GM12878 (cell line): ENCODE measurements around the gene CLSTN2. TPM values are rescaled to one million over a fixed set of nuclear protein-coding genes. Genes with fewer than 3 reads are reported as not detected.

Source experiments
- ATAC-seq: fragments of 200-7000 bp; cut with Tn5 transposase; 3 replicates; pipeline ENCODE4 v1.9.1; 2020; ENCODE audit warnings: mild to moderate bottlenecking, moderate library complexity
- BruUV-seq: library from RNA; stranded (reverse); fragments of 400-500 nt; replicated peaks from 2 replicates; lab custom pipeline; 2021; lab: Mats Ljungman, UMichigan
- CTCF ChIA-PET: fragments of 300-600 bp; sonication (Branson Sonifier 250); formaldehyde crosslinking; extraction: SDS; loops from one replicate; lab custom pipeline; 2021; ENCODE audit warnings: inconsistent platforms; lab: Yijun Ruan, JAX
- POLR2A ChIA-PET: fragments of 350-600 bp; formaldehyde crosslinking; extraction: SDS; loops from one replicate; lab custom pipeline; 2021; ENCODE audit warnings: inconsistent platforms; lab: Charles Lee
- RAD21 ChIA-PET: fragments of 300-600 bp; sonication (Branson Sonifier 250); formaldehyde crosslinking; loops from one replicate; lab custom pipeline; 2023; ENCODE audit warnings: antibody characterized with exemption; ENCODE audit not compliant: unreplicated experiment; lab: Charles Lee
- SMC1A ChIA-PET: fragments of 300-600 bp; sonication (Branson Sonifier 250); formaldehyde crosslinking; loops from one replicate; lab custom pipeline; 2023; ENCODE audit not compliant: unreplicated experiment, uncharacterized antibody; lab: Charles Lee
- DNase-seq: peaks from one replicate; pipeline ENCODE4 v3.0.0-alpha.2; 2011; ENCODE audit warnings: low read depth, low spot score
- FAIRE-seq: peaks from 3 replicates; lab custom pipeline; 2011; peaks lifted over from hg19 to GRCh38; lab: Jason Lieb, UNC
- H2AFZ ChIP-seq: 2 replicates; pipeline ENCODE4 v1.6.0; 2011; ENCODE audit warnings: low read depth, low read length, control low read depth; ENCODE audit not compliant: control insufficient read depth
- H3K27ac ChIP-seq: 2 replicates; pipeline ENCODE4 v1.5.1; 2011; ENCODE audit warnings: control low read depth; ENCODE audit not compliant: control insufficient read depth, insufficient read depth
- H3K27me3 ChIP-seq, 2 experiments: replicated peaks in 1 of 2; 2 replicates each; pipeline versions ENCODE4 v1.6.0 to v1.6.1; 2011; ENCODE audit warnings: low read length in 1 of 2; ENCODE audit not compliant: control insufficient read depth in 2 of 2, insufficient read depth in 2 of 2
- H3K36me3 ChIP-seq, 2 experiments: 2 replicates each; pipeline ENCODE4 v1.5.1; 2011; ENCODE audit warnings: low read length in 1 of 2; ENCODE audit not compliant: control insufficient read depth in 2 of 2, insufficient read depth in 2 of 2
- H3K4me1 ChIP-seq: 2 replicates; pipeline ENCODE4 v1.6.1; 2011; ENCODE audit warnings: mild to moderate bottlenecking, low read length, moderate library complexity, mixed read lengths; ENCODE audit not compliant: control insufficient read depth, insufficient read depth
- H3K4me2 ChIP-seq: 2 replicates; pipeline ENCODE4 v1.6.0; 2011; ENCODE audit warnings: control low read depth; ENCODE audit not compliant: control insufficient read depth, insufficient read depth
- H3K4me3 ChIP-seq: fragments of 200-600 bp; sonication (generic); 2 replicates; pipeline ENCODE4 v1.5.1; 2016
- H3K79me2 ChIP-seq: 2 replicates; pipeline ENCODE4 v1.6.0; 2011; ENCODE audit warnings: low read length; ENCODE audit not compliant: control insufficient read depth, insufficient read depth
- H3K9ac ChIP-seq: 2 replicates; pipeline ENCODE4 v1.8.0; 2011; ENCODE audit warnings: low read length, control low read depth, mixed read lengths; ENCODE audit not compliant: control insufficient read depth, insufficient read depth
- H3K9me3 ChIP-seq: replicated peaks from 3 replicates; pipeline ENCODE4 v1.5.1; 2011; ENCODE audit warnings: mild to moderate bottlenecking, low read length; ENCODE audit not compliant: control insufficient read depth, insufficient read depth
- H4K20me1 ChIP-seq: 2 replicates; pipeline ENCODE4 v1.6.0; 2011; ENCODE audit not compliant: control insufficient read depth, insufficient read depth
- E2F8 ChIP-seq: fragments of 450-650 bp; IDR thresholded peaks from 2 replicates; pipeline ENCODE4 v1.6.1; 2018; ENCODE audit warnings: mild to moderate bottlenecking, low read depth, moderate library complexity; ENCODE audit not compliant: partially characterized antibody
- JUNB ChIP-seq: IDR thresholded peaks from 2 replicates; pipeline ENCODE4 v1.6.1; 2016; ENCODE audit warnings: antibody characterized with exemption, mild to moderate bottlenecking
- MLLT1 ChIP-seq: fragments of 450-650 bp; IDR thresholded peaks from 2 replicates; pipeline ENCODE4 v1.6.1; 2016; ENCODE audit warnings: mild to moderate bottlenecking
- RELA ChIP-seq: fragments of 450-650 bp; IDR thresholded peaks from 2 replicates; pipeline ENCODE4 v1.8.0; 2014; ENCODE audit warnings: borderline replicate concordance; ENCODE audit not compliant: partially characterized antibody
- RFX5 ChIP-seq: IDR thresholded peaks from 2 replicates; pipeline ENCODE4 v1.6.1; 2011; ENCODE audit warnings: low read depth, low read length, improper control_type of control experiment
- SPI1 ChIP-seq: IDR thresholded peaks from 2 replicates; pipeline ENCODE4 v1.6.1; 2011; ENCODE audit warnings: low read depth, mild to moderate bottlenecking, low read length, moderate library complexity, borderline replicate concordance; ENCODE audit not compliant: insufficient read depth
- YBX1 ChIP-seq: fragments of 450-650 bp; IDR thresholded peaks from 2 replicates; pipeline ENCODE4 v1.6.1; 2016; ENCODE audit warnings: antibody characterized with exemption
- ZNF622 ChIP-seq: fragments of 450-650 bp; IDR thresholded peaks from 2 replicates; pipeline ENCODE4 v1.6.1; 2017; ENCODE audit warnings: mild to moderate bottlenecking, inconsistent platforms
- WGBS: methylation state at CpG from one replicate; pipeline ENCODE4 v1.1.6; 2016; ENCODE audit warnings: low lambda C conversion rate; ENCODE audit not compliant: insufficient replicate concordance, insufficient coverage; ENCODE audit errors: missing lambda C conversion rate; 5-methylcytosine and 5-hydroxymethylcytosine counted together
- in situ Hi-C: fragments of 300-500 bp; cut with MboI; formaldehyde crosslinking; loops from 9 replicates; pipeline ENCODE4 v1.14.3; 2018; ENCODE audit warnings: mixed read lengths
- intact Hi-C: fragments of 100-400 bp; cut with micrococcal nuclease; formaldehyde crosslinking; loops from one replicate; pipeline ENCODE4 v1.14.2; 2022; ENCODE audit not compliant: unreplicated experiment
- polyA plus RNA-seq, 11 experiments: library from polyadenylated mRNA; depleted of rRNA in 4 of 11; unstranded in 6 of 11; stranded (reverse) in 5 of 11; fragments of >200 nt; fragmentation: Nextera tagmentation in 4 of 11; fragmentation: Illumina TruSeq in 1 of 11; extraction: Ambion mirVana in 4 of 11; extraction: Trizol in 1 of 11; gene quantifications; 1 replicate in 1 of 11; 2 replicates in 10 of 11; pipeline versions ENCODE4 v1.2.1 to v1.2.3, GENCODE V29; 2011 to 2016; ENCODE audit warnings: inconsistent platforms in 2 of 11, missing spikeins in 2 of 11, low read depth in 1 of 11
- total RNA-seq, 4 experiments: library from RNA; depleted of rRNA in 3 of 4; stranded (reverse); fragments of >200 nt in 3 of 4; fragmentation: Illumina TruSeq in 1 of 4; extraction: Trizol in 1 of 4; gene quantifications; 2 replicates each; pipeline versions ENCODE4 v1.2.1 to v1.2.3, GENCODE V29; 2013 to 2021
- TF ChIP-seq, protein P1 (sequence below): fragments of 450-650 bp; IDR thresholded peaks from 2 replicates; pipeline ENCODE4 v1.6.1; 2017; ENCODE audit warnings: borderline replicate concordance

The CLSTN2 gene
- total and polyA plus RNA-seq, 10 of the 15 experiments (the other 5 are each of a cell fraction or from before 2014, with no cell fraction given), result under 0.01 to 0.10 (median under 0.01) TPM; not detected in 5

- CTCF ChIA-PET, result no interaction called here
- FAIRE-seq (no peak), ATAC-seq (no peak), DNase-seq (no peak)
- Histone ChIP-seq H3K9me3 (no peaks in the 10 kb centered on the region), H4K20me1 (no peaks in the 10 kb centered on the region), H3K27me3 (no peaks in the 10 kb centered on the region), H3K36me3 (no peaks in the 10 kb centered on the region), H3K4me3 (no peak overlapping the region), H3K4me2 (no peak overlapping the region), H3K79me2 (no peaks in the 10 kb centered on the region), H3K27ac (no peak overlapping the region), H2AFZ (no peak overlapping the region), H3K9ac (no peak overlapping the region), H3K4me1 (no peaks in the 10 kb centered on the region)
- POLR2A ChIA-PET, result no interaction called here
- in situ Hi-C loops, result no loop called here
- WGBS, result 9% methylated on average over 3 of the region's 3 CpGs
- RAD21 ChIA-PET, result no interaction called here
- no TSS peak for BruUV-seq
- SMC1A ChIA-PET, result no interaction called here
- intact Hi-C loops, result no loop called here
- TF ChIP-seq ZNF622, result no peak
- no peak for TF ChIP-seq SPI1
- TF ChIP-seq E2F8, result no peak
- no peak for TF ChIP-seq RELA
- no peak for TF ChIP-seq JUNB
- TF ChIP-seq, protein P1, sequence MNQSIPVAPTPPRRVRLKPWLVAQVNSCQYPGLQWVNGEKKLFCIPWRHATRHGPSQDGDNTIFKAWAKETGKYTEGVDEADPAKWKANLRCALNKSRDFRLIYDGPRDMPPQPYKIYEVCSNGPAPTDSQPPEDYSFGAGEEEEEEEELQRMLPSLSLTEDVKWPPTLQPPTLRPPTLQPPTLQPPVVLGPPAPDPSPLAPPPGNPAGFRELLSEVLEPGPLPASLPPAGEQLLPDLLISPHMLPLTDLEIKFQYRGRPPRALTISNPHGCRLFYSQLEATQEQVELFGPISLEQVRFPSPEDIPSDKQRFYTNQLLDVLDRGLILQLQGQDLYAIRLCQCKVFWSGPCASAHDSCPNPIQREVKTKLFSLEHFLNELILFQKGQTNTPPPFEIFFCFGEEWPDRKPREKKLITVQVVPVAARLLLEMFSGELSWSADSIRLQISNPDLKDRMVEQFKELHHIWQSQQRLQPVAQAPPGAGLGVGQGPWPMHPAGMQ, result no peak
- no peak for TF ChIP-seq RFX5
- TF ChIP-seq MLLT1, result no peak
- TF ChIP-seq YBX1, result no peak
Measured at GRCh38 chr3:140088058-140088457, 153.1 kb downstream of the CLSTN2 start.
